ENCODE measurements around the gene SEC14L3. TPM values are rescaled to one million over a fixed set of nuclear protein-coding genes. Genes with fewer than 3 reads are reported as not detected.
A peak's percentile ranks its signal among the peaks of the same experiment; 100 is the strongest.

The SEC14L3 gene
- total RNA-seq, 3 donors from 2014 or later, result not detected

GRCh38 chr22:30447656-30448055 lies 24.2 kb downstream of the SEC14L3 start:
- H3K4me1 ChIP-seq, result no peaks in the 10 kb centered on the region
- intact Hi-C loops (cut with DNase I; ENCODE audit: low total_unique reads), result no loop called here
- TF ChIP-seq POLR2AphosphoS5 (IDR thresholded peaks at IDR 0.05) (no peak), POLR2A (IDR thresholded peaks at IDR 0.05) (no peak), CTCF (IDR thresholded peaks at IDR 0.05) (no peak)
- DNase-seq (ENCODE audit: low spot score in 2 of 2), result no peak
- H3K27ac ChIP-seq, result no peak overlapping the region
- no peaks in the 10 kb centered on the region for H3K27me3 ChIP-seq
- H3K36me3 ChIP-seq, result no peaks in the 10 kb centered on the region
- H3K4me3 ChIP-seq, result no peak overlapping the region
- H3K9me3 ChIP-seq, result no peaks in the 10 kb centered on the region

GRCh38 chr22:30445438-30446145 lies 26.2 kb downstream of the SEC14L3 start:
- no peak for DNase-seq (ENCODE audit: low spot score in 2 of 2)
- intact Hi-C loops (cut with DNase I; ENCODE audit: low total_unique reads), result no loop called here
- H3K4me3 ChIP-seq, result no peak overlapping the region
- TF ChIP-seq CTCF (IDR thresholded peaks at IDR 0.05) (peak in 1 of 3 donors; percentile 4), POLR2AphosphoS5 (IDR thresholded peaks at IDR 0.05) (no peak)
- no peaks in the 10 kb centered on the region for H3K9me3 ChIP-seq
- H3K27ac ChIP-seq, result no peak overlapping the region
- H3K27me3 ChIP-seq, result no peaks in the 10 kb centered on the region
- H3K36me3 ChIP-seq, result no peaks in the 10 kb centered on the region
- H3K4me1 ChIP-seq, result no peaks in the 10 kb centered on the region

GRCh38 chr22:30444632-30445437 lies 27.0 kb downstream of the SEC14L3 start:
- H3K27me3 ChIP-seq, result no peaks in the 10 kb centered on the region

GRCh38 chr22:30441088-30441487 lies 30.7 kb downstream of the SEC14L3 start:
- H3K27me3 ChIP-seq, result no peaks in the 10 kb centered on the region
- no peak for DNase-seq (ENCODE audit: low spot score in 2 of 2)
- intact Hi-C loops (cut with DNase I; ENCODE audit: low total_unique reads), result no loop called here
- no peaks in the 10 kb centered on the region for H3K36me3 ChIP-seq
- H3K4me3 ChIP-seq, result no peak overlapping the region
- no peak overlapping the region for H3K27ac ChIP-seq
- TF ChIP-seq CTCF (IDR thresholded peaks at IDR 0.05), result no peak
- no peak for TF ChIP-seq POLR2AphosphoS5 (IDR thresholded peaks at IDR 0.05)
- no peak for TF ChIP-seq POLR2A (IDR thresholded peaks at IDR 0.05)
- H3K4me1 ChIP-seq, result no peaks in the 10 kb centered on the region
- no peaks in the 10 kb centered on the region for H3K9me3 ChIP-seq

More at GRCh38 chr22:30444632-30445437, 27.0 kb downstream of the SEC14L3 start:
- no peak overlapping the region for H3K27ac ChIP-seq
- no peaks in the 10 kb centered on the region for H3K36me3 ChIP-seq
- TF ChIP-seq CTCF (IDR thresholded peaks at IDR 0.05) (peak in 2 of 3 donors; percentile 26 to 68), POLR2A (IDR thresholded peaks at IDR 0.05) (no peak)
- intact Hi-C loops (cut with DNase I; ENCODE audit: low total_unique reads), result no loop called here
- no peak overlapping the region for H3K4me3 ChIP-seq
- H3K4me1 ChIP-seq, result no peaks in the 10 kb centered on the region
- no peaks in the 10 kb centered on the region for H3K9me3 ChIP-seq
- no peak for DNase-seq (ENCODE audit: low spot score in 2 of 2)

GRCh38 chr22:30439836-30440235 lies 32.0 kb downstream of the SEC14L3 start:
- Histone ChIP-seq H3K27me3 (no peaks in the 10 kb centered on the region), H3K36me3 (no peaks in the 10 kb centered on the region), H3K9me3 (no peaks in the 10 kb centered on the region), H3K4me3 (no peak overlapping the region), H3K27ac (no peak overlapping the region), H3K4me1 (no peaks in the 10 kb centered on the region)
- intact Hi-C loops (cut with DNase I; ENCODE audit: low total_unique reads), result no loop called here
- no peak for DNase-seq (ENCODE audit: low spot score in 2 of 2)
- TF ChIP-seq POLR2AphosphoS5 (IDR thresholded peaks at IDR 0.05) (no peak), CTCF (IDR thresholded peaks at IDR 0.05) (no peak), POLR2A (IDR thresholded peaks at IDR 0.05) (no peak)
